GM12874 (cell line): ENCODE measurements around the gene CSMD2.

Source experiments
- CTCF ChIP-seq: IDR thresholded peaks from 2 replicates; pipeline ENCODE4 v1.5.1; 2011; ENCODE audit warnings: low read depth, mild to moderate bottlenecking, control low read depth, low read length, moderate library complexity; ENCODE audit not compliant: insufficient read depth

CSMD2 gene

GRCh38 chr1:34130306-34130705 lies 34.7 kb downstream of the CSMD2 start:
- TF ChIP-seq CTCF: no peak

DNA sequence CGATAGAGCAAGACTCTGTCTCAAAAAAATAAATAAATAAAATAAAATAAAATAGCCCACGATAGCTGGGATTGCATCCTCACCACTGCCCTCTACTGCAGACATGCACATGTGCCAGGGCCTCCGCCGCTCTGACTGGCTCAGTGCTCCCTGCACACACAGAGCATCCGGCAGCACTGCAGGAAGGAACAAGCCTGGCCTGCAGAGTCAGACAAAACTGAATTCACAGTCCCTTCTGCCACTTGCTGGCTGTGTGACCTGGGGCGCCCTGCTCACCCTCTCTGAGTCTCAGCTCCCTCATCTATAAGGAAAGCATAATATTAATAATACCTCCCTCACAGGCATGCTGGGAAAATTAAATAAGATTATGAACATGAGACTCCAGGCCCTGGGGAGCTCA lies 35.4 kb downstream of the CSMD2 start:
- no peak for TF ChIP-seq CTCF

GRCh38 chr1:34128186-34128889 lies 36.7 kb downstream of the CSMD2 start:
- no peak for TF ChIP-seq CTCF

DNA sequence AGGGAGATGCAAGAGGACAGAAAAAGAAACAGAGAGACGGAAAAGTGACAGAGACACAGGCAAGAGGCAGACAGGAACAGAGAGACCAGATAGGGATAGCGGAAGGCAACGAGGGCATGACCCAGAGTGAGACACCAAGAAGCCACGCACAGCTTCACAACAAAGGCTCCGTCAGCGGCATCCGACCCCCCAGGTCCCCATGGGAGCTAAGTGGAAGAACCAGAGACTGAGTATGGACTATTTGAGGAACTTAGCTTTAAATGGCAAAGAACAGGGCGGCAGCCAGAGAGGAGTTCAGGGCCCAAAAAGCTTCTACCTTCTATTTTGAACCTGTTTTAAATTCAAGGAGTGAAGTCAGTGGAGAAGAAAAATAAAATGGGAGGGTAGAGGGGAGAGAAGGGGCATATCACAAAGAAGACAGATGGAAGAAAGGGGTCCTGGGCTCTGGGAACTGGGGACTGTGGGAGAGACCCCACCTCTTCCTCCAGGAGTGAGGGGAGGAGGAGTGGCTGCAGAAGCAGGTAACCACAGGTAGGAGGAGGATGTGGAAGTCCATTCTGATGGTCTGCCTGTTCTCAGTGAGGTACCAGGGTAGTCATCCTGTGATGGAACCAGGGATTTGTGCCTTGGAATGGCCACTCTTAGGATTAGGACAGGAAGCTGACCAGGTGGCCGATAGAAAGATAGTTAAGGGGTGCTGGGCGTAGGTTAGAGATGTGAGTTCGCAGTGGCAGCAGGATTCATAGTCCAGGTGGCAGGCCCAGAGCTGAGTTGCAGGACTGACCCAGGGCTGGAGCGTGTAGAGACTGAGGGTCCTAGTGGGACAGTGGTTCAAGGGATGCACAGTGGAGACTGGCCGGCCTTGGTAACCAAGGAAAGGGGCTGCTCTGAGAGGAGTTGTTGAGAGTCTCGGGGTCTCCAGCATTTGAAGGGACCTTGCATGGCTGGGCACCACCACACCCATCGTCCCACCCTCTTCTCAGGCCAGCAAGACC lies 37.7 kb downstream of the CSMD2 start:
- TF ChIP-seq CTCF: no peak

DNA sequence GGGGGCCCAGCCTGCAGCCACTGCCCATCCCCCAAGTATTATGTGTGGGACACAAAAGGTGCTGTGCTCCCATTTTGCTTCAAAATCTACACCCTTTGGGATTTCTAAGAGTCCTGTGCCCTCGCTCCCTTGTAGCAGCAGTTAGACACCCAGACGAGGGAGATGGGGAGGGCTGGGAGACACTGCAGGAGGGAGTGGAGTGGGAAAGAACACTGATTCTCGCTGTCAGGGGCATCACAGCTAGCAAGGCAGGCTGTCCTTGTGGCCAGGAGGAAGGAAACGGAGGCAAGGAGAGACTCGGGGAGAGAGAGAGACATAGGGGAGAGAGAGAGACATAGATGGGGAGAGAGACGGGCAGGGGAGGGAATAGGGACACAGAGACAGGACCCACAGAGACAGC lies 38.5 kb downstream of the CSMD2 start:
- TF ChIP-seq CTCF: no peak

- no peak for TF ChIP-seq CTCF
Measured at GRCh38 chr1:34125721-34126380, 39.2 kb downstream of the CSMD2 start.

GRCh38 chr1:34122080-34122932 lies 42.7 kb downstream of the CSMD2 start:
- no peak for TF ChIP-seq CTCF
